Upper lobe of right lung (tissue), 1 donor: ENCODE data around the gene GTF2F2. TPM values are rescaled to one million over a fixed set of nuclear protein-coding genes. Genes with fewer than 3 reads are reported as not detected.

Experiments
- ATAC-seq: fragments of 200-7000 bp; cut with Tn5 transposase; one replicate; pipeline ENCODE4 v1.9.1; 2020; ENCODE audit warnings: mild to moderate bottlenecking, moderate library complexity
- DNase-seq: peaks from one replicate; pipeline ENCODE4 v3.0.0-alpha.2; 2020
- H3K27ac ChIP-seq: fragments of 200-600 bp; one replicate; pipeline ENCODE4 v1.8.0; 2022
- H3K27me3 ChIP-seq: fragments of 200-600 bp; one replicate; pipeline ENCODE4 v1.8.0; 2022; ENCODE audit warnings: mild to moderate bottlenecking
- H3K36me3 ChIP-seq: fragments of 200-600 bp; one replicate; pipeline ENCODE4 v1.8.0; 2022
- H3K4me1 ChIP-seq: fragments of 200-600 bp; one replicate; pipeline ENCODE4 v1.8.0; 2022
- H3K4me3 ChIP-seq: fragments of 200-600 bp; one replicate; pipeline ENCODE4 v1.8.0; 2022; ENCODE audit warnings: mild to moderate bottlenecking
- H3K9me3 ChIP-seq: fragments of 200-600 bp; one replicate; pipeline ENCODE4 v1.8.0; 2022
- CTCF ChIP-seq: fragments of 200-600 bp; IDR thresholded peaks from one replicate; pipeline ENCODE4 v1.8.0; 2022; ENCODE audit warnings: antibody characterized with exemption
- intact Hi-C: fragments of 100-400 bp; cut with DNase I; formaldehyde crosslinking; loops from one replicate; pipeline ENCODE4 v1.11.0; 2022
- total RNA-seq: library from RNA; stranded (reverse); fragmentation: NEBNext Ultra II Directional; extraction: Animal tissue kit (Norgen Biotek cat#: 25700); gene quantifications from one replicate; pipeline ENCODE4 v1.2.1, GENCODE V29; 2021
- donor health status: DM: no; HTN: yes; CAD: no; lungs with severe emphysema.

Gene GTF2F2
- total RNA-seq, 1 donor from 2014 or later: 14.6 TPM

- Histone ChIP-seq H3K4me3 (no peak overlapping the region), H3K27ac (no peak overlapping the region), H3K4me1 (peaks cover 7% of the 10 kb centered on the region), H3K27me3 (no peaks in the 10 kb centered on the region), H3K36me3 (no peaks in the 10 kb centered on the region), H3K9me3 (no peaks in the 10 kb centered on the region)
- no peak for TF ChIP-seq CTCF
- no peak for ATAC-seq
- intact Hi-C loops: no loop called here
- DNase-seq: no peak
Measured at GRCh38 chr13:45222516-45222915, 102.2 kb downstream of the GTF2F2 start.

- Histone ChIP-seq H3K27ac (no peak overlapping the region), H3K36me3 (no peaks in the 10 kb centered on the region), H3K9me3 (no peaks in the 10 kb centered on the region), H3K27me3 (no peaks in the 10 kb centered on the region), H3K4me1 (peaks cover 7% of the 10 kb centered on the region), H3K4me3 (no peak overlapping the region)
- ATAC-seq (no peak), DNase-seq (no peak)
- TF ChIP-seq CTCF: no peak
- intact Hi-C loops: no loop called here
Measured at GRCh38 chr13:45222919-45223318, 102.6 kb downstream of the GTF2F2 start.

GRCh38 chr13:45224176-45224575 is 103.9 kb downstream of the GTF2F2 start:
- H3K9me3 ChIP-seq: no peaks in the 10 kb centered on the region
- intact Hi-C loops: no loop called here
- H3K4me1 ChIP-seq: peaks cover 7% of the 10 kb centered on the region
- no peak overlapping the region for H3K27ac ChIP-seq
- ATAC-seq: no peak
- H3K4me3 ChIP-seq: no peak overlapping the region
- TF ChIP-seq CTCF: no peak
- H3K36me3 ChIP-seq: no peaks in the 10 kb centered on the region
- no peaks in the 10 kb centered on the region for H3K27me3 ChIP-seq
- DNase-seq: no peak

GRCh38 chr13:45225370-45225769 is 105.1 kb downstream of the GTF2F2 start:
- ATAC-seq (no peak), DNase-seq (no peak)
- Histone ChIP-seq H3K4me3 (no peak overlapping the region), H3K27ac (no peak overlapping the region), H3K4me1 (no peaks in the 10 kb centered on the region), H3K9me3 (no peaks in the 10 kb centered on the region), H3K27me3 (no peaks in the 10 kb centered on the region), H3K36me3 (no peaks in the 10 kb centered on the region)
- intact Hi-C loops: no loop called here
- TF ChIP-seq CTCF: no peak

GRCh38 chr13:45226024-45226423 is 105.7 kb downstream of the GTF2F2 start:
- H3K9me3 ChIP-seq: no peaks in the 10 kb centered on the region
- no peak for DNase-seq
- intact Hi-C loops: no loop called here
- no peaks in the 10 kb centered on the region for H3K36me3 ChIP-seq
- ATAC-seq: no peak
- H3K4me1 ChIP-seq: no peaks in the 10 kb centered on the region
- H3K27ac ChIP-seq: no peak overlapping the region
- no peak for TF ChIP-seq CTCF
- no peak overlapping the region for H3K4me3 ChIP-seq
- H3K27me3 ChIP-seq: no peaks in the 10 kb centered on the region

GRCh38 chr13:45228002-45228401 is 107.7 kb downstream of the GTF2F2 start:
- H3K4me1 ChIP-seq: no peaks in the 10 kb centered on the region
- DNase-seq (no peak), ATAC-seq (no peak)
- no peaks in the 10 kb centered on the region for H3K27me3 ChIP-seq
- no peaks in the 10 kb centered on the region for H3K9me3 ChIP-seq
- no peak overlapping the region for H3K4me3 ChIP-seq
- intact Hi-C loops: no loop called here
- TF ChIP-seq CTCF: no peak
- H3K36me3 ChIP-seq: no peaks in the 10 kb centered on the region
- H3K27ac ChIP-seq: no peak overlapping the region
